Neural cell (in vitro differentiated cells): ENCODE results near the gene RHCG. TPM values are rescaled to one million over a fixed set of nuclear protein-coding genes. Genes with fewer than 3 reads are reported as not detected.

Experiments
- H2AFZ ChIP-seq: fragments of 200-600, 300-800 bp; sonication (generic), shearing (Covaris generic); 2 replicates; pipeline ENCODE4 v1.6.0; 2014; ENCODE audit warnings: low read depth, mild to moderate bottlenecking, antibody characterized with exemption, low read length, moderate library complexity
- H3F3A ChIP-seq: fragments of 200-600 bp; shearing (Covaris generic); 2 replicates; pipeline ENCODE4 v1.6.1; 2016; ENCODE audit warnings: mild to moderate bottlenecking, moderate library complexity, mixed read lengths, antibody characterized with exemption, low read length; ENCODE audit not compliant: insufficient read depth, poor library complexity, severe bottlenecking
- H3K27ac ChIP-seq: fragments of 200-600, 300-800 bp; sonication (generic), shearing (Covaris generic); 2 replicates; pipeline ENCODE4 v1.5.1; 2014; ENCODE audit warnings: mild to moderate bottlenecking, low read length, moderate library complexity
- H3K27me3 ChIP-seq: fragments of 300-800, 200-600 bp; sonication (generic), shearing (Covaris generic); 2 replicates; pipeline ENCODE4 v1.6.0; 2014; ENCODE audit warnings: mild to moderate bottlenecking, low read depth, low read length, moderate library complexity; ENCODE audit not compliant: insufficient read depth
- H3K36me3 ChIP-seq: fragments of 300-800, 200-600 bp; sonication (generic), shearing (Covaris generic); 2 replicates; pipeline ENCODE4 v1.5.1; 2014; ENCODE audit warnings: mild to moderate bottlenecking, antibody characterized with exemption, low read length, moderate library complexity; ENCODE audit not compliant: insufficient read depth
- H3K4me2 ChIP-seq: fragments of 300-800, 200-600 bp; sonication (generic), shearing (Covaris generic); 2 replicates; pipeline ENCODE4 v1.6.0; 2014; ENCODE audit warnings: mild to moderate bottlenecking, low read length
- H3K4me3 ChIP-seq: fragments of 300-800, 200-600 bp; sonication (generic), shearing (Covaris generic); 2 replicates; pipeline ENCODE4 v1.5.1; 2014; ENCODE audit warnings: mild to moderate bottlenecking, low read length, moderate library complexity
- H3K79me2 ChIP-seq: fragments of 200-600 bp; shearing (Covaris generic); replicated peaks from 2 replicates; pipeline ENCODE4 v1.6.0; 2014; ENCODE audit warnings: mild to moderate bottlenecking, low read length, moderate library complexity; ENCODE audit not compliant: insufficient read depth
- H3K9ac ChIP-seq: fragments of 300-800, 200-600 bp; sonication (generic), shearing (Covaris generic); 2 replicates; pipeline ENCODE4 v1.6.1; 2016; ENCODE audit warnings: mild to moderate bottlenecking, low read length, mixed read lengths
- H3K9me2 ChIP-seq: fragments of 200-600 bp; shearing (Covaris generic); 2 replicates; pipeline ENCODE4 v1.6.1; 2016; ENCODE audit warnings: mild to moderate bottlenecking, low read length, mixed read lengths; ENCODE audit not compliant: insufficient read depth
- H3K9me3 ChIP-seq: fragments of 200-600, 300-800 bp; sonication (generic), shearing (Covaris generic); 2 replicates; pipeline ENCODE4 v1.6.1; 2016; ENCODE audit warnings: mild to moderate bottlenecking, mixed run types, low read length, moderate library complexity, mixed read lengths
- H4K20me1 ChIP-seq: fragments of 200-600 bp; shearing (Covaris generic); 2 replicates; pipeline ENCODE4 v1.6.1; 2016; ENCODE audit warnings: mild to moderate bottlenecking, mixed run types; ENCODE audit not compliant: insufficient read depth
- CTCF ChIP-seq: fragments of 450-650 bp; IDR thresholded peaks from 2 replicates; pipeline ENCODE4 v1.5.1; 2014; ENCODE audit warnings: antibody characterized with exemption, mild to moderate bottlenecking, moderate library complexity; ENCODE audit not compliant: poor library complexity, severe bottlenecking
- EP300 ChIP-seq: fragments of 450-650 bp; conservative IDR thresholded peaks from 2 replicates; pipeline ENCODE4 v1.6.1; 2014; ENCODE audit warnings: antibody characterized with exemption, mild to moderate bottlenecking, moderate library complexity; ENCODE audit not compliant: poor library complexity, severe bottlenecking
- EZH2 ChIP-seq: fragments of 200-600, 300-800 bp; shearing (Covaris generic), sonication (generic); IDR thresholded peaks from 2 replicates; pipeline ENCODE4 v1.6.1; 2014; ENCODE audit warnings: antibody characterized with exemption, low read length, borderline replicate concordance, mild to moderate bottlenecking; ENCODE audit not compliant: insufficient read depth, poor library complexity, severe bottlenecking
- MXI1 ChIP-seq: fragments of 450-650 bp; conservative IDR thresholded peaks from 2 replicates; pipeline ENCODE4 v1.6.1; 2014; ENCODE audit warnings: antibody characterized with exemption, mild to moderate bottlenecking; ENCODE audit not compliant: poor library complexity, severe bottlenecking
- POLR2AphosphoS5 ChIP-seq: IDR thresholded peaks from 2 replicates; pipeline ENCODE4 v1.6.1; 2012
- RAD21 ChIP-seq: fragments of 450-650 bp; conservative IDR thresholded peaks from 2 replicates; pipeline ENCODE4 v1.6.1; 2014; ENCODE audit warnings: antibody characterized with exemption, mild to moderate bottlenecking, moderate library complexity
- REST ChIP-seq: IDR thresholded peaks from 2 replicates; pipeline ENCODE4 v1.6.1; 2012; ENCODE audit warnings: borderline replicate concordance
- SMC3 ChIP-seq: fragments of 450-650 bp; conservative IDR thresholded peaks from 2 replicates; pipeline ENCODE4 v1.6.1; 2014; ENCODE audit warnings: antibody characterized with exemption, mild to moderate bottlenecking, moderate library complexity; ENCODE audit not compliant: poor library complexity
- TAF1 ChIP-seq: IDR thresholded peaks from 2 replicates; pipeline ENCODE4 v1.6.1; 2012; ENCODE audit warnings: low read depth
- polyA plus RNA-seq: library from polyadenylated mRNA; depleted of rRNA; stranded (reverse); fragments of >200 nt; gene quantifications from 2 replicates; pipeline ENCODE4 v1.2.3, GENCODE V29; 2014

Gene RHCG
- polyA plus RNA-seq, 1 donor from 2014 or later = 0.32 TPM

GRCh38 chr15:89514596-89515406, 18.4 kb upstream of the RHCG start:
- no peak overlapping the region for H2AFZ ChIP-seq

GRCh38 chr15:89514186-89514585, 17.8 kb upstream of the RHCG start:
- Histone ChIP-seq H3K9ac (no peak overlapping the region), H3K36me3 (no peaks in the 10 kb centered on the region), H4K20me1 (no peaks in the 10 kb centered on the region), H3F3A (no peaks in the 10 kb centered on the region), H3K9me3 (no peaks in the 10 kb centered on the region), H3K4me3 (no peak overlapping the region), H3K27ac (no peak overlapping the region), H2AFZ (no peak overlapping the region), H3K79me2 (no peaks in the 10 kb centered on the region), H3K9me2 (no peaks in the 10 kb centered on the region), H3K27me3 (no peaks in the 10 kb centered on the region), H3K4me2 (no peak overlapping the region)
- TF ChIP-seq EP300 = no peak
- no peak for TF ChIP-seq REST
- TF ChIP-seq EZH2 = no peak
- TF ChIP-seq POLR2AphosphoS5 = no peak
- no peak for TF ChIP-seq MXI1
- TF ChIP-seq TAF1 = no peak
- no peak for TF ChIP-seq SMC3
- TF ChIP-seq RAD21 = no peak
- TF ChIP-seq CTCF = no peak

More at GRCh38 chr15:89514596-89515406, 18.4 kb upstream of the RHCG start:
- H4K20me1 ChIP-seq = no peaks in the 10 kb centered on the region
- no peak overlapping the region for H3K4me3 ChIP-seq
- no peaks in the 10 kb centered on the region for H3K79me2 ChIP-seq
- no peak for TF ChIP-seq SMC3
- TF ChIP-seq CTCF = no peak
- TF ChIP-seq EP300 = no peak
- no peak for TF ChIP-seq POLR2AphosphoS5
- H3K27me3 ChIP-seq = no peaks in the 10 kb centered on the region
- no peaks in the 10 kb centered on the region for H3K9me3 ChIP-seq
- no peaks in the 10 kb centered on the region for H3K9me2 ChIP-seq
- H3K9ac ChIP-seq = no peak overlapping the region
- no peaks in the 10 kb centered on the region for H3F3A ChIP-seq
- no peaks in the 10 kb centered on the region for H3K36me3 ChIP-seq
- H3K4me2 ChIP-seq = no peak overlapping the region
- H3K27ac ChIP-seq = no peak overlapping the region
